Hepatocyte (in vitro differentiated cells): ENCODE data around the gene BABAM1.

Source experiments
- EZH2 ChIP-seq: fragments of 200-600 bp; sonication (generic); IDR thresholded peaks from 2 replicates; pipeline ENCODE4 v1.6.1; 2016; ENCODE audit warnings: antibody characterized with exemption, mild to moderate bottlenecking, borderline replicate concordance
- TF ChIP-seq, protein P1 (sequence below): fragments of 200-600 bp; sonication (generic); IDR thresholded peaks from 2 replicates; pipeline ENCODE4 v1.5.1; 2016; ENCODE audit warnings: antibody characterized with exemption, mild to moderate bottlenecking; ENCODE audit not compliant: poor library complexity

DNA sequence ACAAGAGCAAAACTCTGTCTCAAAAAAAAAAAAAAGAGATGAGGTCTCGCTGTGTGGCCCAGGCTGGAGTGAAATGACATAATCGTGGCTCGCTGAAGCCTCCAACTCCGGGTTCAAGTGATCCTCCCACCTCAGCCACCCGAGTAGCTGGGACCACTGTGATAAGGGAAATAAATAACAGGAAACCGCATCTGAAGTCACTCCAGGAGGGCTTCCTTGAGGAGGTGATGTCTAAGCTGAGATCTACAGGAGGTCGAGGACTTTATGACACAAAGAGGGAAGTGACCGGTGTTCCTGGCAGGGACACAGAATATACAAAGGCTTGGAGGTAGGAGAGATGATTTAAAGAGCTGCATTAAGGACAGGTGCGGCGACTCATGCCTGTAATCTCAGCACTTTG is 12.6 kb upstream of the BABAM1 start:
- TF ChIP-seq, protein P1, sequence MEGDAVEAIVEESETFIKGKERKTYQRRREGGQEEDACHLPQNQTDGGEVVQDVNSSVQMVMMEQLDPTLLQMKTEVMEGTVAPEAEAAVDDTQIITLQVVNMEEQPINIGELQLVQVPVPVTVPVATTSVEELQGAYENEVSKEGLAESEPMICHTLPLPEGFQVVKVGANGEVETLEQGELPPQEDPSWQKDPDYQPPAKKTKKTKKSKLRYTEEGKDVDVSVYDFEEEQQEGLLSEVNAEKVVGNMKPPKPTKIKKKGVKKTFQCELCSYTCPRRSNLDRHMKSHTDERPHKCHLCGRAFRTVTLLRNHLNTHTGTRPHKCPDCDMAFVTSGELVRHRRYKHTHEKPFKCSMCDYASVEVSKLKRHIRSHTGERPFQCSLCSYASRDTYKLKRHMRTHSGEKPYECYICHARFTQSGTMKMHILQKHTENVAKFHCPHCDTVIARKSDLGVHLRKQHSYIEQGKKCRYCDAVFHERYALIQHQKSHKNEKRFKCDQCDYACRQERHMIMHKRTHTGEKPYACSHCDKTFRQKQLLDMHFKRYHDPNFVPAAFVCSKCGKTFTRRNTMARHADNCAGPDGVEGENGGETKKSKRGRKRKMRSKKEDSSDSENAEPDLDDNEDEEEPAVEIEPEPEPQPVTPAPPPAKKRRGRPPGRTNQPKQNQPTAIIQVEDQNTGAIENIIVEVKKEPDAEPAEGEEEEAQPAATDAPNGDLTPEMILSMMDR, result no peak
- TF ChIP-seq EZH2, result no peak
